Activated naive CD8-positive, alpha-beta T cell treated with anti-CD3 and anti-CD28 coated beads, Interleukin-2, amount 50 U/mL, for 24 hours (primary cell): Measurements from ENCODE around the gene SLC16A10.
"Not testable (repeated sequence)": the region's sequence is repeated elsewhere in the genome, so short reads cannot be mapped to it uniquely, and the experiment has no call there.

Experiments
- ATAC-seq: fragments of 150-1000 bp; cut with Tn5 transposase; one replicate; pipeline ENCODE4 v1.10.0; 2021
- DNase-seq: peaks from one replicate; pipeline ENCODE4 v3.0.0; 2021
- H3K27ac Mint-ChIP-seq: one replicate; pipeline ENCODE4 v1.8.0; 2021; ENCODE audit warnings: mild to moderate bottlenecking, mixed read lengths
- H3K27me3 Mint-ChIP-seq: one replicate; pipeline ENCODE4 v1.8.0; 2021; ENCODE audit warnings: mixed read lengths
- H3K36me3 Mint-ChIP-seq: one replicate; pipeline ENCODE4 v1.8.0; 2021; ENCODE audit warnings: low read depth, mixed read lengths
- H3K4me1 Mint-ChIP-seq: one replicate; pipeline ENCODE4 v1.8.0; 2021; ENCODE audit warnings: mixed read lengths
- H3K4me3 Mint-ChIP-seq: one replicate; pipeline ENCODE4 v1.8.0; 2021; ENCODE audit warnings: mild to moderate bottlenecking, moderate library complexity, mixed read lengths
- H3K9me3 Mint-ChIP-seq: one replicate; pipeline ENCODE4 v1.8.0; 2021; ENCODE audit warnings: mixed read lengths

The SLC16A10 gene

DNA sequence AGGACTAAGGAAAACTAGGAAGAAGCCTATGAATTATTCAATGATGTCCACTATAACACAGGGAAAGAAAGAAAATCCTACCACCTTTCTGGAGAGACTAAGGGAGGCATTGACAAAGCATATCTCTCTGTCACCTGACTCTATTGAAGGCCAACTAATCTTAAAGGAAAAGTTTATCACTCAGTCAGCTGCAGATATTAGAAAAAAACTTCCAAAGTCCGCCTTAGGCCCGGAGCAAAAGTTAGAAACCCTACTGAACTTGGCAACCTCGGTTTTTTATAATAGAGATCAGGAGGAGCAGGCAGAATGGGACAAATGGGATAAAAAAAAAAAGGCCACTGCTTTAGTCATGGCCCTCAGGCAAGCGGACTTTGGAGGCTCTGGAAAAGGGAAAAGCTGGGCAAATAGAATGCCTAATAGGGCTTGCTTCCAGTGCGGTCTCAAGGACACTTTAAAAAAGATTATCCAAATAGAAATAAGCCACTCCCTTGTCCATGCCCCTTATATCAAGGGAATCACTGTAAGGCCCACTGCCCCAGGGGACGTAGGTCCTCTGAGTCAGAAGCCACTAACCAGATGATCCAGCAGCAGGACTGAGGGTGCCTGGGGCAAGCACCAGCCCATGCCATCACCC lies 47.0 kb downstream of the SLC16A10 start:
- not testable (repeated sequence) for H3K4me3 Mint-ChIP-seq, H3K9me3 Mint-ChIP-seq, H3K36me3 Mint-ChIP-seq, H3K27ac Mint-ChIP-seq, H3K4me1 Mint-ChIP-seq, ATAC-seq, H3K27me3 Mint-ChIP-seq, DNase-seq

DNA sequence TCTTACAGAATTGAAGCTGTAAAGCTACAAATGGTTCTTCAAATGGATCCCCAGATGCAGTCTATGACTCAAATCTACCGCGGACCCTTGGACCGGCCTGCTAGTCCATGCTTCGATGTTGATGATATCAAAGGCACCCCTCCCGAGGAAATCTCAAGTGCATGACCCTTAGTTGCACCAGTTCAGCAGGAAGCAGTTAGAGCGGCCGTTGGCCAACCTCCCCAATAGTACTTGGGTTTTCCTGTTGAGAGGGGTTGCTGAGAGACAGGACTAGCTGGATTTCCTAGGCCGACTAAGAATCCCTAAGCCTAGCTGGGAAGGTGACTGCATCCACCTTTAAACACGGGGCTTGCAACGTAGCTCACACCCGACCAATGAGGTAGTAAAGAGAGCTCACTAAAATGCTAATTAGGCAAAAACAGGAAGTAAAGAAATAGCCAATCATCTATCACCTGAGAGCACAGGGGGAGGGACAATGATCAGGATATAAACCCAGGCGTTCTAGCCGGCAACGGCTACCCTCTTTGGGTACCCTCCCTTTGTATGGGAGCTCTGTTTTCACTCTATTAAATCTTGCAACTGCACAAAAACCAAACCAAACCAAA lies 50.3 kb downstream of the SLC16A10 start:
- not testable (repeated sequence) for H3K4me3 Mint-ChIP-seq, H3K4me1 Mint-ChIP-seq, DNase-seq, H3K9me3 Mint-ChIP-seq, H3K27me3 Mint-ChIP-seq, ATAC-seq, H3K36me3 Mint-ChIP-seq, H3K27ac Mint-ChIP-seq

DNA sequence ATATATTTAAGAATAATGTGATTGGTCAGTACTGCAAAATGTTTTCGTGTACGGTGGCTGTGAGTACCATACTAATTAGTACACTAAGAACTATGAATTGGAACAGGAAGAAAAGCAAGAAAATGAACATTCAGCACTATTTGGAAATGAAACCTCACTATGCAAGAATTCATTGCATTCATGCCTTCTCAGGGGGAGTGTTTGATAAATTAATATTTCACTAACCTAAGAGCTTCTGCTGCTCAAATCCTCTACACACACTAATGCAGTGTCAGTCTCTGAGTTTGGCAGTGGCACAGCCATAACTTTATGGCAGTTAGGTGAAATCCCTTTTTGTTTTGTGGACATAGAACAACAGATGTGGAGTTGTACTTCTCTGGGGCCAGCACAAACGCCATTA lies 60.1 kb downstream of the SLC16A10 start:
- H3K27ac Mint-ChIP-seq: no peak overlapping the region
- no peaks in the 10 kb centered on the region for H3K36me3 Mint-ChIP-seq
- peaks cover 2% of the 10 kb centered on the region for H3K27me3 Mint-ChIP-seq
- H3K4me3 Mint-ChIP-seq: no peak overlapping the region
- no peaks in the 10 kb centered on the region for H3K4me1 Mint-ChIP-seq
- H3K9me3 Mint-ChIP-seq: no peaks in the 10 kb centered on the region
- no peak for ATAC-seq
- DNase-seq: no peak

DNA sequence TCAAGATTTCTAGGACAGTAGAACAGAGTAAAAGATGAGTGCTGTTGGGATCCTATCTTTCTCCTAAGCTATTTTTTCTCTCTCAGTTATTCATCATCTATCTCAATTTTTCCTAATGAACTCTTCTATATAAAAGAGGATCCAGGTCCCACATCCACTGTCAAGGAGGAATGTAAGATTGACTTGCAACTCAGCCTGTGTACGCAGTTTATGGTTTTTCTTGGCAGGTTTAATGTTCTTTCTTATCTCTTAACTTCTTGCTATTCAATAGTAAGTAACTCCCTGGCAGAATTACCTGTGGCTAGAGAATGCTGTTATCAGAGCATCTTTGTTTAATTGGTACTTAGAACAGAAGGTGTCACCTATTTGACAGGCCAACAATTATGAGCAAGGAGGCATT lies 60.8 kb downstream of the SLC16A10 start:
- no peaks in the 10 kb centered on the region for H3K9me3 Mint-ChIP-seq
- ATAC-seq: no peak

DNA sequence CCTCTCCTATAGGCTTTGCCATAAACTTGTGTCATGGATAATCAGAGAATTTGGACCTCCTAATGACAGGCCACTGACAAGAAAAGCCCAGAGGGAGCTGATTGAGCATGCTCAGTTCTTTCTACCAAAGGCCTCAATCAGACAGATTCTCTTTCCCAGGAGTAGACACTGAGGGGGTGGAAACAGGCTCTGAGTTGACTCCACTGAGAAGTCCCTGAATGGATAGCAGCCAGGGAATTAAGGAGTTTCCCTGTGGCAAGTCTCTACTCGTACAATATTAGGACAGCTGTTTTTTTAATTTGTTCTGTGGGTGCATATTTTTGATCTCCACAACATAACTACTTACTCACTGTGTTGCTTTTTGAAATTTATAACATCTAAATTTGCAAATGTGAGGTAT lies 63.3 kb downstream of the SLC16A10 start:
- no peak for ATAC-seq
- no peak for DNase-seq
- Mint-ChIP-seq H3K9me3 (no peaks in the 10 kb centered on the region), H3K4me1 (peaks cover 17% of the 10 kb centered on the region), H3K27me3 (peaks cover 6% of the 10 kb centered on the region), H3K27ac (no peak overlapping the region), H3K36me3 (no peaks in the 10 kb centered on the region), H3K4me3 (no peak overlapping the region)

More for the DNA sequence above, 60.8 kb downstream of the SLC16A10 start:
- no peak overlapping the region for H3K4me3 Mint-ChIP-seq
- no peaks in the 10 kb centered on the region for H3K36me3 Mint-ChIP-seq
- H3K27me3 Mint-ChIP-seq: peaks cover 4% of the 10 kb centered on the region
- H3K27ac Mint-ChIP-seq: no peak overlapping the region
- DNase-seq: no peak
- H3K4me1 Mint-ChIP-seq: no peaks in the 10 kb centered on the region

- H3K9me3 Mint-ChIP-seq: peaks cover 5% of the 10 kb centered on the region
- peak; percentile 17 for DNase-seq
- ATAC-seq: peak; percentile 96
- peaks cover 2% of the 10 kb centered on the region for H3K36me3 Mint-ChIP-seq
- H3K4me1 Mint-ChIP-seq: peaks cover 56% of the 10 kb centered on the region
- no peak overlapping the region for H3K27ac Mint-ChIP-seq
- H3K4me3 Mint-ChIP-seq: no peak overlapping the region
- H3K27me3 Mint-ChIP-seq: peaks cover 6% of the 10 kb centered on the region
These were observed 67.7 kb downstream of the SLC16A10 start for GRCh38 chr6:111154981-111155380.

- peak; percentile 34 for DNase-seq
- H3K36me3 Mint-ChIP-seq: peaks cover 12% of the 10 kb centered on the region
- H3K9me3 Mint-ChIP-seq: peaks cover 9% of the 10 kb centered on the region
- peaks cover 65% of the 10 kb centered on the region for H3K4me1 Mint-ChIP-seq
- ATAC-seq: peak; percentile 59
- H3K27ac Mint-ChIP-seq: no peak overlapping the region
- H3K4me3 Mint-ChIP-seq: no peak overlapping the region
- H3K27me3 Mint-ChIP-seq: peaks cover 3% of the 10 kb centered on the region
These were observed 70.1 kb downstream of the SLC16A10 start for GRCh38 chr6:111157412-111157811.

DNA sequence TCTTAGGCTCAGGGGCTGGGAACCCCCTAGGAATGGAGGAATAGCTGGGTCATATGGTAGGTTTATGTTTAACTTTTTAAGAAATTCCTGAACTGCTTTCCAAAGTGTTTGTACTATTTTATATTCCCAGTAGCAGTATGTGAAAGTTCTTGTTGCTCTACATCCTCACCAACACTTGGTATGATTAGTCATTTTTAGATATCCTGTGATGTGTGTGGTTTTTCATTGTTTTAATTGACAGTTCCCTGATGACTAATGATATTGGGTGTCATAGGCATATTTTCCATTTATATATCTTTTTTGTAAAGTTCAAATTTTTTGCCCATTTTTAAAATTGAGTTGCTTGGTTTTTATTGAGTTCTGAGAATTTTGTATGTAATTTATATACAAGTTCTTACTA lies 72.3 kb downstream of the SLC16A10 start:
- DNase-seq: no peak
- H3K36me3 Mint-ChIP-seq: peaks cover 21% of the 10 kb centered on the region
- peaks cover 21% of the 10 kb centered on the region for H3K9me3 Mint-ChIP-seq
- peaks cover 57% of the 10 kb centered on the region for H3K4me1 Mint-ChIP-seq
- H3K27ac Mint-ChIP-seq: peak overlapping the region; percentile 66
- H3K27me3 Mint-ChIP-seq: no peaks in the 10 kb centered on the region
- H3K4me3 Mint-ChIP-seq: peak overlapping the region; percentile 15
- peak; percentile 51 for ATAC-seq

DNA sequence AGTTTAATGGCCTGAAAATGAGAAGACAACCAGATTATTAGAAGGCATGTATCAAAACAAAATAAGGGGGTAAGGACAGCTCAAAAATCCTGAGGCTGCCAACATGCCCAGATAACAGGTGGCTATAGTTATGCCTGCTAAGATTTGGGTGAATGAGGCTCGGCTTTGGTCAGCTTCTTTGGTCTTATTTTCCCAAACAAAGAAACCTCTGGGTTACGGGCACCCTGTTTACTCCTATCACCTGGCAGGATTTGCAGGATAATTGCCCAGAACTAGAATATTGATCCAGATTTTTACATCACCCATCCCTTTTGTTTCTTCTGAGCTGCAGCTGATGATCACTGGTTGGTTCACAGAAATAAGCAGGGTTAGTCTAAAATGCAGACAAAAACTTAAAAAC lies 74.3 kb downstream of the SLC16A10 start:
- no peak overlapping the region for H3K27ac Mint-ChIP-seq
- peaks cover 38% of the 10 kb centered on the region for H3K4me1 Mint-ChIP-seq
- no peak for DNase-seq
- H3K36me3 Mint-ChIP-seq: peaks cover 25% of the 10 kb centered on the region
- ATAC-seq: no peak
- H3K4me3 Mint-ChIP-seq: no peak overlapping the region
- H3K9me3 Mint-ChIP-seq: peaks cover 21% of the 10 kb centered on the region
- H3K27me3 Mint-ChIP-seq: no peaks in the 10 kb centered on the region

DNA sequence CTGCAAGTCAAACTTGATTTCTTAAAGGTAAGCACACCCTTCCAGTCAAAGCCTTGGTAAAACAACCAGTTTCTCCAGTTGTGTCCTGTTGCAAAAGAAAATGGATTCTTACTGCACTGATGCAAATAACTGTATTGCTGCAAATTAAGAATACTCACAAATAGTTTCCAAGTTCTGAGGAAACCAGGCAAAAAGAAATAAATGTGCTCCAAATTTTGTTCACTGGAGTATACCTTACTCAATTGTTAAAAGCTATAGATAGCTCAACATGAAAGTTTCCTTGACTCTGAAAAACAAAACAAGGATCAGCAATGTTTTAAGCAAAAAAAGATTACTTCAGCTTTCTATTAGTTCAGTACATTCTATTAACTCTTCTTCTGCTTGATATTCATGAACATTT lies 75.2 kb downstream of the SLC16A10 start:
- Mint-ChIP-seq H3K9me3 (peaks cover 21% of the 10 kb centered on the region), H3K27ac (no peak overlapping the region), H3K36me3 (peaks cover 25% of the 10 kb centered on the region), H3K4me3 (no peak overlapping the region), H3K4me1 (peaks cover 30% of the 10 kb centered on the region), H3K27me3 (no peaks in the 10 kb centered on the region)
- ATAC-seq (no peak), DNase-seq (no peak)

GRCh38 chr6:111171577-111172400 lies 84.5 kb downstream of the SLC16A10 start:
- no peak overlapping the region for H3K4me3 Mint-ChIP-seq
- H3K4me1 Mint-ChIP-seq: peaks cover 36% of the 10 kb centered on the region
- peak overlapping the region; percentile 56 for H3K27ac Mint-ChIP-seq
- peak; percentile 72 for ATAC-seq
- H3K27me3 Mint-ChIP-seq: no peaks in the 10 kb centered on the region
- no peaks in the 10 kb centered on the region for H3K9me3 Mint-ChIP-seq
- no peak for DNase-seq
- H3K36me3 Mint-ChIP-seq: no peaks in the 10 kb centered on the region

DNA sequence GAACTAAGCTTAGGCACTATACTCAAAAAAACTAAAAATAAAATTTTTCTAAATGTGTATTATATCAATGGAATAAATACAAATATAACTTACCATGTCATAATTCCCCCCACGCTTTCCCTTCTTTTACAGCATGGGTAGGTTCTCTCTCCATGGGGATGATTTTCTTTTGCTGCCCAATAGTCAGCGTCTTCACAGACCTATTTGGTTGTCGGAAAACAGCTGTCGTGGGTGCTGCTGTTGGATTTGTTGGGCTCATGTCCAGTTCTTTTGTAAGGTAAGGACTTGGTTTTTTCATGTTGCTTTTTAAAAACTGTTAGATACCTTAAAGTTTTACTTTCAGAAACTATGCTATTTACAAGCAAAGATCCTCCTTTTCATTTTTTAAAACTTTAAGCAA lies 85.3 kb downstream of the SLC16A10 start:
- H3K27me3 Mint-ChIP-seq: no peaks in the 10 kb centered on the region
- no peak overlapping the region for H3K4me3 Mint-ChIP-seq
- peaks cover 36% of the 10 kb centered on the region for H3K4me1 Mint-ChIP-seq
- ATAC-seq: no peak
- no peak for DNase-seq
- no peaks in the 10 kb centered on the region for H3K36me3 Mint-ChIP-seq
- H3K27ac Mint-ChIP-seq: no peak overlapping the region
- no peaks in the 10 kb centered on the region for H3K9me3 Mint-ChIP-seq

GRCh38 chr6:111173341-111173740 lies 86.0 kb downstream of the SLC16A10 start:
- ATAC-seq (no peak), DNase-seq (no peak)
- Mint-ChIP-seq H3K27me3 (no peaks in the 10 kb centered on the region), H3K9me3 (no peaks in the 10 kb centered on the region), H3K27ac (no peak overlapping the region), H3K4me3 (no peak overlapping the region), H3K36me3 (peaks cover 4% of the 10 kb centered on the region), H3K4me1 (peaks cover 36% of the 10 kb centered on the region)

DNA sequence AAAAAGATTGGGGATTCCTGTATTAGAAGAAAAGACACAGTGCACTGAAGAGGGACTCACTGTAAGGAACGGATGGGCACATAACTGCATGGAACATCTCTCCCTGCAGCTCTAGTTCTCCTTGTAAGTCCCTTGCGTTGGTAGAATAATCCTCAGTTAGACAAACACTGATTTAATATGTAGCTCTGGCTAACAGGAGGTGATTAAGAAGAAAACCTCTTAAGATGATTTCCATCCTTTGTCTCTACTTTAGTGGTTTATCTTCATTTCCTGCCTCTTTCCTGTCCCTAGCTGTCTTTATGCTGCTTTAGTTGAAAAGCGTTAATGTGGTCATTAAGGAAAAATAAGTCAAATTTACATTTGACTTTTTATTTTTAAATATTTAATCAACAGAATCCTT lies 86.6 kb downstream of the SLC16A10 start:
- ATAC-seq: no peak
- Mint-ChIP-seq H3K4me3 (no peak overlapping the region), H3K9me3 (no peaks in the 10 kb centered on the region), H3K36me3 (peaks cover 4% of the 10 kb centered on the region), H3K27ac (no peak overlapping the region), H3K27me3 (no peaks in the 10 kb centered on the region), H3K4me1 (peaks cover 36% of the 10 kb centered on the region)
- DNase-seq: no peak

GRCh38 chr6:111175109-111175508 lies 87.8 kb downstream of the SLC16A10 start:
- ATAC-seq (no peak), DNase-seq (no peak)
- Mint-ChIP-seq H3K27ac (no peak overlapping the region), H3K27me3 (no peaks in the 10 kb centered on the region), H3K36me3 (peaks cover 4% of the 10 kb centered on the region), H3K4me3 (no peak overlapping the region), H3K9me3 (no peaks in the 10 kb centered on the region), H3K4me1 (peaks cover 36% of the 10 kb centered on the region)
